ENCODE measurements around the gene IL10.

DNA sequence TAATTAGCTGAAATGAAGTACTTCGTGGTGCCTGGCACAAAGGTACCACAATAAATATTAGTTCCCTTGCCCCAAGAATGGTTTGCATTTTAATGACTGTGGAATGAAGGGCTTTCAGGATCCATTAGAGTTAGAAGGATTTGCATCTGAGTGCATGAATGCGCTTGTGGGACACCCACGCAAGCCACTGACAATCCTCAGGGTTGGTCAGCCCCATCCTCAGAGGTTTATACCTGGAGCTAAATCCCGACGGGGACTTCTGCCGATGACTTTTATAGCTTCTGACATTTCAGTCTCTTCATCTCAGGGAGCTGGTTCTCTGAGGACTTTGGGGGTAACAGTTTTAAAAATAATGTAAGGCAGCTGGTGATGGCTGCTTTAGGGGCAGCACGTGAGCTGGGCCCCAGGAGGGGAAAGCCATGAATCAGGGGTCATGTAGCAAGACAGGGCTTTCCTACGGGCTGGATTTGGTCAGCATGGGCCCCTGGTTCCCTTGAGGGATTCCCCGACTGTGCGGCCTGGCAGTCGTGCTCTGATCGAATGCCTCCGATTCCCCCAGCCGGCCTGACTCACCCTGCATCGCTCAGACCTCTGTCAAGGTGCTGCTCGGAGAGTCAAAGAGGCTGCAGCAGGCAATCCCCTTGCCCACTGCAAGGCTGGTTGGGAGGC lies 20.8 kb upstream of the IL10 start:
- no peak for TF ChIP-seq ZBTB7A (IDR thresholded peaks at IDR 0.05; ENCODE audit: low read depth)
- no peak for TF ChIP-seq CEBPB (IDR thresholded peaks at IDR 0.05)
- no peak for TF ChIP-seq TAF1 (IDR thresholded peaks at IDR 0.05; ENCODE audit: low read depth)
- TF ChIP-seq FOXM1 (IDR thresholded peaks at IDR 0.05; ENCODE audit: borderline replicate concordance, low read depth), result no peak
- no peak for TF ChIP-seq CREB1 (IDR thresholded peaks at IDR 0.05; ENCODE audit: low read depth)
- no peak for TF ChIP-seq EP300 (IDR thresholded peaks at IDR 0.05; ENCODE audit: borderline replicate concordance)
- TF ChIP-seq YY1 (IDR thresholded peaks at IDR 0.05; ENCODE audit: low read depth), result no peak
- TF ChIP-seq MAX (IDR thresholded peaks at IDR 0.05), result no peak
- no peak for TF ChIP-seq REST (IDR thresholded peaks at IDR 0.05; ENCODE audit: low read depth)
- TF ChIP-seq TEAD4 (IDR thresholded peaks at IDR 0.05), result no peak
- no peak for TF ChIP-seq RAD21 (IDR thresholded peaks at IDR 0.05; ENCODE audit: low read depth)
- no peak for TF ChIP-seq USF1 (IDR thresholded peaks at IDR 0.05)
- no peak for TF ChIP-seq NFIC (IDR thresholded peaks at IDR 0.05)
- TF ChIP-seq EGR1 (IDR thresholded peaks at IDR 0.05), result no peak

Data from Ishikawa (cell line).